Bronchial epithelial cell (primary cell): ENCODE measurements around the gene DCPS. TPM values are rescaled to one million over a fixed set of nuclear protein-coding genes. Genes with fewer than 3 reads are reported as not detected.

Experiments used
- DNase-seq: peaks from one replicate; pipeline ENCODE4 v3.0.0-alpha.2; 2010; ENCODE audit warnings: low read depth
- FAIRE-seq: peaks from 2 replicates; lab custom pipeline; 2011; peaks lifted over from hg19 to GRCh38; lab: Jason Lieb, UNC
- H3K27me3 ChIP-seq: 2 replicates; pipeline ENCODE4 v1.5.1; 2011; ENCODE audit warnings: low read length; ENCODE audit not compliant: control insufficient read depth, insufficient read depth
- H3K36me3 ChIP-seq: 2 replicates; pipeline ENCODE4 v1.5.1; 2011; ENCODE audit warnings: low read length; ENCODE audit not compliant: control insufficient read depth, insufficient read depth
- H3K4me3 ChIP-seq: 2 replicates; pipeline ENCODE4 v1.5.1; 2011; ENCODE audit warnings: mild to moderate bottlenecking, low read depth, low read length, control low read depth
- total RNA-seq: library from RNA; depleted of rRNA; stranded (reverse); fragments of >200 nt; gene quantifications from 2 replicates; pipeline ENCODE4 v1.2.1, GENCODE V29; 2014
- TF ChIP-seq, protein P1 (sequence below): IDR thresholded peaks from 2 replicates; pipeline ENCODE4 v1.5.1; 2011; ENCODE audit warnings: mild to moderate bottlenecking, moderate library complexity, low read length, control low read depth, inconsistent platforms; ENCODE audit not compliant: insufficient read depth, severe bottlenecking

Gene DCPS
- total RNA-seq, 1 donor from 2014 or later, result 11.6 TPM

GRCh38 chr11:126329644-126330211 is 25.9 kb downstream of the DCPS start:
- DNase-seq (no peak), FAIRE-seq (no peak)
- Histone ChIP-seq H3K36me3 (peaks cover 1% of the 10 kb centered on the region), H3K4me3 (no peak overlapping the region), H3K27me3 (no peaks in the 10 kb centered on the region)
- TF ChIP-seq, protein P1, sequence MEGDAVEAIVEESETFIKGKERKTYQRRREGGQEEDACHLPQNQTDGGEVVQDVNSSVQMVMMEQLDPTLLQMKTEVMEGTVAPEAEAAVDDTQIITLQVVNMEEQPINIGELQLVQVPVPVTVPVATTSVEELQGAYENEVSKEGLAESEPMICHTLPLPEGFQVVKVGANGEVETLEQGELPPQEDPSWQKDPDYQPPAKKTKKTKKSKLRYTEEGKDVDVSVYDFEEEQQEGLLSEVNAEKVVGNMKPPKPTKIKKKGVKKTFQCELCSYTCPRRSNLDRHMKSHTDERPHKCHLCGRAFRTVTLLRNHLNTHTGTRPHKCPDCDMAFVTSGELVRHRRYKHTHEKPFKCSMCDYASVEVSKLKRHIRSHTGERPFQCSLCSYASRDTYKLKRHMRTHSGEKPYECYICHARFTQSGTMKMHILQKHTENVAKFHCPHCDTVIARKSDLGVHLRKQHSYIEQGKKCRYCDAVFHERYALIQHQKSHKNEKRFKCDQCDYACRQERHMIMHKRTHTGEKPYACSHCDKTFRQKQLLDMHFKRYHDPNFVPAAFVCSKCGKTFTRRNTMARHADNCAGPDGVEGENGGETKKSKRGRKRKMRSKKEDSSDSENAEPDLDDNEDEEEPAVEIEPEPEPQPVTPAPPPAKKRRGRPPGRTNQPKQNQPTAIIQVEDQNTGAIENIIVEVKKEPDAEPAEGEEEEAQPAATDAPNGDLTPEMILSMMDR, result no peak

GRCh38 chr11:126331286-126331685 is 27.4 kb downstream of the DCPS start:
- Histone ChIP-seq H3K27me3 (no peaks in the 10 kb centered on the region), H3K4me3 (no peak overlapping the region), H3K36me3 (peaks cover 1% of the 10 kb centered on the region)
- FAIRE-seq (no peak), DNase-seq (no peak)
- TF ChIP-seq, protein P1, result no peak

DNA sequence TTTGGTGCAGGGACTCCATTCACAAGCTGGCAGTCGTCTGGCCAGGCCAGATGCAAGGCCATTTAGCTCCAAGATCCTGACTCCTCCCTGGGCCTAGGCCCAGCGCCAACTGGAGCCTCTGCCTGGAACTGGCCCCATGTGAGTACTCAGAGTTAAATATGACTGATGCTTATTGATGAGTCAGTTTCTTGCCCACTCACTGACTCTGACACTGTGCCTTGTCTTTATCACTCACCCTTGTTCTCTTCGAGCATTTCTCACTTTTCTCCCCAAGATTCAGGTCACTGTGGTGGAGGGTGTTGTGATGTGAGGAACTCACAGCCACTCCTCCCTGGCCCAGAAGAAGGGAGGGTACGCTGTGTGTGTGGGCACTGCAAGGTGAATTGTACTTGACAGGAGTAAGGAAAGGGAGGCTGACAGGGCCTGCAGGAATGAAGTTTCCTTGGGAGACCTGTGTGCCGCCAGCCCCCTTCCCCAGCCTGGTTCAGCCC is 28.4 kb downstream of the DCPS start:
- FAIRE-seq, result no peak

GRCh38 chr11:126333142-126333541 is 29.3 kb downstream of the DCPS start:
- H3K27me3 ChIP-seq, result no peaks in the 10 kb centered on the region
- TF ChIP-seq, protein P1, result no peak
- peaks cover 1% of the 10 kb centered on the region for H3K36me3 ChIP-seq
- no peak for DNase-seq
- H3K4me3 ChIP-seq, result no peak overlapping the region
- no peak for FAIRE-seq

More for the DNA sequence above, 28.4 kb downstream of the DCPS start:
- TF ChIP-seq, protein P1, result no peak
- Histone ChIP-seq H3K4me3 (no peak overlapping the region), H3K27me3 (no peaks in the 10 kb centered on the region), H3K36me3 (peaks cover 1% of the 10 kb centered on the region)
- DNase-seq, result peak; percentile 77

DNA sequence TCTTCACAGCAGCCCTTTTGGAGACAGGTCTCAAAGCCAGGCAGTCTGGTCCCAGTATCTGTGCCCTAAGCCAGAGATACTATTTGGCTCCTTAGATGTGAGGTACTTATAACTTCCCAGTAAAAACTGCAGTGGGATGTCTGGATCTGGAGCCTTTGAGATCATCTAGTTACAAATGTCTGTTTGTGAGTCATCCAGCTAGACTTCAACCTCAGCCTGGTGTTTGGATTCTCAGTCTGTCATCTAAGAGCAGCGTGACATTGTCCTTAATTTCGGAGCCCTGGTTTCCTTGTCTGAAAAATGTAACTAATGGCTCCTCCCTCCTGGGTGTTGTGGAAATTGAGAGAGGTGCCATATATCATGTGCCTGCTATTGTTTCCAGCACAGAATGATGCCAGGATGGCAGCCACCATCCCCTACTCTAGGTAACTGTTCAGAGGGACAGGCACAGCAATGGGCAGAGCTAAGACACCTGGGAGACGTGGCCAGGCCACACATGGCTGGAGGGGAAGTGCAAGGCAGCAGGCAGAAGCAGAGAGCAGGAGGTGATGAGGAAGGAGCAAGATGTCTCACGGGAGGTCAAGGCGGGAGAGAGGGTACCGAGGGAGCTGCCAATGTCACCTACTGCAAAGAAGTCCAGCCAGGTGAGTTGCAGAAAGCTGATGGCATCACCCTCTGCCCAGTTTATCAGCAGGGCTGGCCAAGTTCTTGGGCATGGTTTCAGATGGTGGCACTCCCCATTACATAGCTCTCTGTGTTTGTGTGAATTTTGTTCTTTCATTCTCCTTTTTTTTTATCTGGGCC is 31.0 kb downstream of the DCPS start:
- Histone ChIP-seq H3K36me3 (no peaks in the 10 kb centered on the region), H3K27me3 (no peaks in the 10 kb centered on the region), H3K4me3 (no peak overlapping the region)
- TF ChIP-seq, protein P1, result no peak
- DNase-seq (no peak), FAIRE-seq (no peak)
